Muscle layer of colon (tissue), 2 donors: Measurements from ENCODE around the gene GALNT13.
"Not testable (repeated sequence)": the region's sequence is repeated elsewhere in the genome, so short reads cannot be mapped to it uniquely, and the experiment has no call there.

Experiments
- H3K27ac ChIP-seq: one replicate; pipeline ENCODE4 v1.7.0; 2013; ENCODE audit warnings: low read depth, mild to moderate bottlenecking, low read length, moderate library complexity
- H3K27me3 ChIP-seq, 2 donors: one replicate each; pipeline ENCODE4 v1.7.0; 2013; ENCODE audit warnings: low read length in 2 of 2, mild to moderate bottlenecking in 2 of 2; ENCODE audit not compliant: insufficient read depth in 2 of 2, control insufficient read depth in 1 of 2
- H3K36me3 ChIP-seq: one replicate; pipeline ENCODE4 v1.7.0; 2013; ENCODE audit warnings: mild to moderate bottlenecking, low read length; ENCODE audit not compliant: insufficient read depth
- H3K4me1 ChIP-seq: one replicate; pipeline ENCODE4 v1.7.0; 2013; ENCODE audit warnings: mild to moderate bottlenecking, low read length; ENCODE audit not compliant: insufficient read depth
- H3K4me3 ChIP-seq, 2 donors: one replicate each; pipeline ENCODE4 v1.7.0; 2013; ENCODE audit warnings: low read length in 2 of 2, low read depth in 1 of 2, mild to moderate bottlenecking in 1 of 2, moderate library complexity in 1 of 2
- H3K9ac ChIP-seq: one replicate; pipeline ENCODE4 v1.7.0; 2013; ENCODE audit warnings: low read length
- H3K9me3 ChIP-seq: one replicate; pipeline ENCODE4 v1.7.0; 2013; ENCODE audit warnings: mild to moderate bottlenecking, low read length
- donor health status: abdominal sarcoma.
- donor health status: Adenocarcinoma of cecum.

The GALNT13 gene

GRCh38 chr2:154459286-154459685 lies 587.6 kb downstream of the GALNT13 start:
- Histone ChIP-seq H3K27me3 (no peaks in the 10 kb centered on the region), H3K9ac (no peak overlapping the region), H3K4me3 (no peak overlapping the region), H3K36me3 (no peaks in the 10 kb centered on the region), H3K27ac (no peak overlapping the region), H3K9me3 (no peaks in the 10 kb centered on the region), H3K4me1 (no peaks in the 10 kb centered on the region)

- H3K27ac ChIP-seq, result no peak overlapping the region
- H3K9ac ChIP-seq, result no peak overlapping the region
- no peaks in the 10 kb centered on the region for H3K4me1 ChIP-seq
- H3K9me3 ChIP-seq, result no peaks in the 10 kb centered on the region
- no peaks in the 10 kb centered on the region for H3K27me3 ChIP-seq
- H3K36me3 ChIP-seq, result no peaks in the 10 kb centered on the region
- H3K4me3 ChIP-seq, result no peak overlapping the region
These were observed 590.9 kb downstream of the GALNT13 start for GRCh38 chr2:154462634-154463033.

- Histone ChIP-seq H3K36me3 (no peaks in the 10 kb centered on the region), H3K9me3 (no peaks in the 10 kb centered on the region), H3K4me3 (no peak overlapping the region), H3K9ac (no peak overlapping the region), H3K27me3 (no peaks in the 10 kb centered on the region), H3K4me1 (no peaks in the 10 kb centered on the region), H3K27ac (no peak overlapping the region)
These were observed 594.5 kb downstream of the GALNT13 start for GRCh38 chr2:154466226-154466625.

GRCh38 chr2:154470376-154470775 lies 598.7 kb downstream of the GALNT13 start:
- no peak overlapping the region for H3K9ac ChIP-seq
- H3K27ac ChIP-seq, result no peak overlapping the region
- no peaks in the 10 kb centered on the region for H3K36me3 ChIP-seq
- H3K4me3 ChIP-seq, result no peak overlapping the region
- H3K4me1 ChIP-seq, result no peaks in the 10 kb centered on the region
- no peaks in the 10 kb centered on the region for H3K27me3 ChIP-seq
- no peaks in the 10 kb centered on the region for H3K9me3 ChIP-seq

- H3K36me3 ChIP-seq, H3K4me3 ChIP-seq, H3K9me3 ChIP-seq, H3K27ac ChIP-seq, H3K27me3 ChIP-seq, H3K4me1 ChIP-seq, H3K9ac ChIP-seq: not testable (repeated sequence)
These were observed 599.8 kb downstream of the GALNT13 start for GRCh38 chr2:154471492-154471891.

GRCh38 chr2:154477319-154477718 lies 605.6 kb downstream of the GALNT13 start:
- Histone ChIP-seq H3K9me3 (no peaks in the 10 kb centered on the region), H3K4me1 (no peaks in the 10 kb centered on the region), H3K27ac (no peak overlapping the region), H3K36me3 (no peaks in the 10 kb centered on the region), H3K27me3 (no peaks in the 10 kb centered on the region), H3K4me3 (no peak overlapping the region), H3K9ac (no peak overlapping the region)

- Histone ChIP-seq H3K9ac (no peak overlapping the region), H3K27ac (no peak overlapping the region), H3K9me3 (no peaks in the 10 kb centered on the region), H3K4me1 (no peaks in the 10 kb centered on the region), H3K36me3 (no peaks in the 10 kb centered on the region), H3K27me3 (no peaks in the 10 kb centered on the region), H3K4me3 (no peak overlapping the region)
These were observed 608.8 kb downstream of the GALNT13 start for GRCh38 chr2:154480521-154480920.

- Histone ChIP-seq H3K27me3 (no peaks in the 10 kb centered on the region), H3K27ac (no peak overlapping the region), H3K36me3 (no peaks in the 10 kb centered on the region), H3K9me3 (no peaks in the 10 kb centered on the region), H3K9ac (no peak overlapping the region), H3K4me3 (no peak overlapping the region), H3K4me1 (no peaks in the 10 kb centered on the region)
These were observed 609.6 kb downstream of the GALNT13 start for GRCh38 chr2:154481336-154481735.

- no peaks in the 10 kb centered on the region for H3K9me3 ChIP-seq
- no peak overlapping the region for H3K4me3 ChIP-seq
- H3K27ac ChIP-seq, result no peak overlapping the region
- H3K36me3 ChIP-seq, result no peaks in the 10 kb centered on the region
- H3K4me1 ChIP-seq, result no peaks in the 10 kb centered on the region
- H3K9ac ChIP-seq, result no peak overlapping the region
- H3K27me3 ChIP-seq, result no peaks in the 10 kb centered on the region
These were observed 612.8 kb downstream of the GALNT13 start for GRCh38 chr2:154484338-154485099.

GRCh38 chr2:154488801-154489200 lies 617.1 kb downstream of the GALNT13 start:
- Histone ChIP-seq H3K4me3 (no peak overlapping the region), H3K27ac (no peak overlapping the region), H3K4me1 (no peaks in the 10 kb centered on the region), H3K27me3 (no peaks in the 10 kb centered on the region), H3K9me3 (no peaks in the 10 kb centered on the region), H3K36me3 (no peaks in the 10 kb centered on the region), H3K9ac (no peak overlapping the region)

- Histone ChIP-seq H3K9me3 (no peaks in the 10 kb centered on the region), H3K27ac (no peak overlapping the region), H3K36me3 (no peaks in the 10 kb centered on the region), H3K9ac (no peak overlapping the region), H3K4me3 (no peak overlapping the region), H3K4me1 (no peaks in the 10 kb centered on the region), H3K27me3 (no peaks in the 10 kb centered on the region)
These were observed 617.6 kb downstream of the GALNT13 start for GRCh38 chr2:154489266-154489858.

- Histone ChIP-seq H3K4me1 (no peaks in the 10 kb centered on the region), H3K36me3 (no peaks in the 10 kb centered on the region), H3K27ac (no peak overlapping the region), H3K9me3 (no peaks in the 10 kb centered on the region), H3K9ac (no peak overlapping the region), H3K4me3 (no peak overlapping the region), H3K27me3 (no peaks in the 10 kb centered on the region)
These were observed 618.8 kb downstream of the GALNT13 start for GRCh38 chr2:154490530-154490929.
